Measurements from ENCODE around the gene PRKRIP1. TPM values are rescaled to one million over a fixed set of nuclear protein-coding genes. Genes with fewer than 3 reads are reported as not detected.
"Not testable (repeated sequence)": the region's sequence is repeated elsewhere in the genome, so short reads cannot be mapped to it uniquely, and the experiment has no call there.

Gene PRKRIP1
- total RNA-seq, 6 experiments from 2014 or later = 6.1 to 9.8 (median 8.9) TPM

GRCh38 chr7:102376964-102377466 is 19.1 kb upstream of the PRKRIP1 start:
- Histone ChIP-seq H3K27me3 (no peaks in the 10 kb centered on the region), H3K4me1 (no peaks in the 10 kb centered on the region), H3K4me3 (no peak overlapping the region), H3K9me3 (no peaks in the 10 kb centered on the region), H3K36me3 (peaks cover 0 to 47% (median 19%) of the 10 kb centered on the region in 4 donors), H3K27ac (no peak overlapping the region)
- TF ChIP-seq CTCF (IDR thresholded peaks at IDR 0.05) (no peak), POLR2A (IDR thresholded peaks at IDR 0.05) (no peak)
- no peak for ATAC-seq
- 75% methylated on average over 3 of the region's 6 CpGs for WGBS (ENCODE audit: insufficient coverage, low coverage, low lambda C conversion rate, missing lambda C conversion rate)
- intact Hi-C loops (cut with DNase I) = no loop called here
- no peak for DNase-seq

- H3K9me3 ChIP-seq; ATAC-seq; H3K27me3 ChIP-seq; intact Hi-C loops (cut with DNase I); DNase-seq; H3K27ac ChIP-seq; H3K4me3 ChIP-seq; H3K4me1 ChIP-seq: not testable (repeated sequence)
- peaks cover 0 to 47% (median 19%) of the 10 kb centered on the region in 4 donors for H3K36me3 ChIP-seq
- 63% methylated on average over 4 of the region's 8 CpGs for WGBS (ENCODE audit: insufficient coverage, low coverage, low lambda C conversion rate, missing lambda C conversion rate)
These were observed 15.3 kb upstream of the PRKRIP1 start for GRCh38 chr7:102380837-102381236.

GRCh38 chr7:102381696-102382425 is 14.3 kb upstream of the PRKRIP1 start:
- 79% methylated on average over 6 of the region's 7 CpGs for WGBS (ENCODE audit: insufficient coverage, low coverage, low lambda C conversion rate, missing lambda C conversion rate)
- DNase-seq; intact Hi-C loops (cut with DNase I); H3K27me3 ChIP-seq; H3K4me3 ChIP-seq; H3K9me3 ChIP-seq; H3K4me1 ChIP-seq; H3K27ac ChIP-seq: not testable (repeated sequence)
- peak in 2 of 4 donors; percentile 30 to 48 for ATAC-seq
- H3K36me3 ChIP-seq = peaks cover 0 to 42% (median 18%) of the 10 kb centered on the region in 4 donors

- H3K4me3 ChIP-seq = no peak overlapping the region
- DNase-seq (no peak), ATAC-seq (peak in 1 of 4 donors; percentile 39)
- H3K27me3 ChIP-seq = no peaks in the 10 kb centered on the region
- H3K4me1 ChIP-seq = no peaks in the 10 kb centered on the region
- H3K27ac ChIP-seq = no peak overlapping the region
- intact Hi-C loops (cut with DNase I) = no loop called here
- no peaks in the 10 kb centered on the region for H3K36me3 ChIP-seq
- TF ChIP-seq POLR2A (IDR thresholded peaks at IDR 0.05) (no peak), CTCF (IDR thresholded peaks at IDR 0.05) (no peak)
- WGBS (ENCODE audit: insufficient coverage, low coverage, low lambda C conversion rate, missing lambda C conversion rate) = 74% methylated on average over 5 of the region's 6 CpGs
- H3K9me3 ChIP-seq = no peaks in the 10 kb centered on the region
These were observed 9.1 kb upstream of the PRKRIP1 start for GRCh38 chr7:102387064-102387463.

GRCh38 chr7:102389810-102390209 is 6.4 kb upstream of the PRKRIP1 start:
- no peaks in the 10 kb centered on the region for H3K36me3 ChIP-seq
- no peaks in the 10 kb centered on the region for H3K27me3 ChIP-seq
- H3K9me3 ChIP-seq = no peaks in the 10 kb centered on the region
- DNase-seq (no peak), ATAC-seq (no peak)
- no peak overlapping the region for H3K4me3 ChIP-seq
- intact Hi-C loops (cut with DNase I) = loop anchor here (5.0 kb wide), 1 partner anchor 108 kb away; no protein-coding TSS in a partner anchor
- WGBS (ENCODE audit: insufficient coverage, low coverage, low lambda C conversion rate, missing lambda C conversion rate) = 88% methylated on average over 3 of the region's 3 CpGs
- no peaks in the 10 kb centered on the region for H3K4me1 ChIP-seq
- TF ChIP-seq CTCF (IDR thresholded peaks at IDR 0.05) = no peak
- TF ChIP-seq POLR2A (IDR thresholded peaks at IDR 0.05) = no peak
- no peak overlapping the region for H3K27ac ChIP-seq
